B cell (primary cell): Measurements from ENCODE around the gene TYW5. TPM values are rescaled to one million over a fixed set of nuclear protein-coding genes. Genes with fewer than 3 reads are reported as not detected.
"Not testable (repeated sequence)": the region's sequence is repeated elsewhere in the genome, so short reads cannot be mapped to it uniquely, and the experiment has no call there.

Experiments used
- ATAC-seq: fragments of 200-7000 bp; cut with Tn5 transposase; one replicate; pipeline ENCODE4 v1.10.0; 2021; ENCODE audit warnings: low read depth, mild to moderate bottlenecking, moderate number of reproducible peaks, moderate library complexity
- CTCF ChIA-PET: fragments of 350-600 bp; sonication (Branson Sonifier 250); formaldehyde crosslinking; loops from one replicate; lab custom pipeline; 2021; ENCODE audit warnings: antibody characterized with exemption, inconsistent platforms; lab: Charles Lee
- POLR2A ChIA-PET: fragments of 350-600 bp; sonication (Branson Sonifier 250); formaldehyde crosslinking; loops from one replicate; lab custom pipeline; 2021; ENCODE audit warnings: antibody characterized with exemption; lab: Charles Lee
- DNase-seq: peaks from one replicate; pipeline ENCODE4 v3.0.0; 2013
- H2AFZ ChIP-seq: 2 replicates; pipeline ENCODE4 v1.6.1; 2012; ENCODE audit warnings: mild to moderate bottlenecking, low read depth, low read length; ENCODE audit not compliant: insufficient read depth, poor library complexity, severe bottlenecking
- H3K27ac ChIP-seq, 2 donors: 1 replicate in 1 of 2; 2 replicates in 1 of 2; pipeline ENCODE4 v1.5.1; 2012 to 2013; ENCODE audit warnings: low read length in 2 of 2, mild to moderate bottlenecking in 2 of 2, moderate library complexity in 1 of 2
- H3K27me3 ChIP-seq, 4 experiments: fragments of 200-600 bp in 1 of 4; sonication (generic) in 1 of 4; replicated peaks in 1 of 4; 1 replicate in 2 of 4; 2 replicates in 2 of 4; pipeline versions ENCODE4 v1.6.1 to v1.7.0; 2013 to 2016; ENCODE audit warnings: low read length in 3 of 4, mild to moderate bottlenecking in 2 of 4, mixed read lengths in 1 of 4, moderate library complexity in 1 of 4; ENCODE audit not compliant: insufficient read depth in 4 of 4, control insufficient read depth in 3 of 4; ENCODE audit errors: control extremely low read depth in 1 of 4
- H3K36me3 ChIP-seq, 2 experiments: replicated peaks in 1 of 2; 1 replicate in 1 of 2; 2 replicates in 1 of 2; pipeline versions ENCODE4 v1.6.1 to v1.7.1; 2013; ENCODE audit warnings: low read length in 1 of 2; ENCODE audit not compliant: insufficient read depth in 2 of 2, control insufficient read depth in 1 of 2; ENCODE audit errors: control extremely low read depth in 1 of 2, extremely low read depth in 1 of 2
- H3K4me1 ChIP-seq, 2 donors: fragments of 200-600 bp in 1 of 2; sonication (generic) in 1 of 2; 1 replicate in 1 of 2; 2 replicates in 1 of 2; pipeline versions ENCODE4 v1.5.1 to v1.6.1; 2013 to 2017; ENCODE audit warnings: low read length in 2 of 2; ENCODE audit not compliant: control insufficient read depth in 2 of 2, insufficient read depth in 2 of 2
- H3K4me2 ChIP-seq: replicated peaks from 2 replicates; pipeline ENCODE3; 2012; ENCODE audit warnings: mild to moderate bottlenecking, low read depth, low read length; ENCODE audit not compliant: poor library complexity, severe bottlenecking
- H3K4me3 ChIP-seq, 5 experiments: fragments of 200-600 bp in 1 of 5; sonication (generic) in 1 of 5; 1 replicate in 3 of 5; 2 replicates in 2 of 5; pipeline versions ENCODE4 v1.5.1 to v1.7.0; 2011 to 2016; ENCODE audit warnings: low read length in 4 of 5, mild to moderate bottlenecking in 4 of 5, low read depth in 2 of 5, control low read depth in 1 of 5, moderate library complexity in 1 of 5; ENCODE audit not compliant: insufficient read depth in 1 of 5; ENCODE audit errors: control extremely low read depth in 1 of 5, extremely low read depth in 1 of 5
- H3K79me2 ChIP-seq: fragments of 200-600 bp; sonication (generic); one replicate; pipeline ENCODE4 v1.6.0; 2016; ENCODE audit warnings: low read length; ENCODE audit not compliant: control insufficient read depth, insufficient read depth
- H3K9ac ChIP-seq: fragments of 200-600 bp; sonication (generic); 2 replicates; pipeline ENCODE4 v1.6.1; 2017; ENCODE audit warnings: mild to moderate bottlenecking, low read length, moderate library complexity
- H3K9me3 ChIP-seq, 3 donors: one replicate each; pipeline versions ENCODE4 v1.6.1 to v1.7.1; 2013; ENCODE audit warnings: low read length in 2 of 3; ENCODE audit not compliant: control insufficient read depth in 2 of 3, insufficient read depth in 1 of 3; ENCODE audit errors: control extremely low read depth in 1 of 3
- H4K20me1 ChIP-seq: 2 replicates; pipeline ENCODE4 v1.6.0; 2012; ENCODE audit warnings: mild to moderate bottlenecking, low read length; ENCODE audit not compliant: insufficient read depth, control insufficient read depth, poor library complexity, severe bottlenecking
- H3K27ac Mint-ChIP-seq: one replicate; pipeline ENCODE4 v1.8.0; 2021; ENCODE audit warnings: mixed read lengths
- H3K27me3 Mint-ChIP-seq: one replicate; pipeline ENCODE4 v1.8.0; 2021; ENCODE audit warnings: mixed read lengths
- H3K4me1 Mint-ChIP-seq: one replicate; pipeline ENCODE4 v1.8.0; 2021; ENCODE audit warnings: mixed read lengths
- H3K4me3 Mint-ChIP-seq: one replicate; pipeline ENCODE4 v1.8.0; 2021; ENCODE audit warnings: mixed read lengths
- H3K9me3 Mint-ChIP-seq: one replicate; pipeline ENCODE4 v1.8.0; 2022; ENCODE audit warnings: mixed read lengths; ENCODE audit not compliant: insufficient read depth
- CTCF ChIP-seq: fragments of 200-600 bp; IDR thresholded peaks from one replicate; pipeline ENCODE4 v1.8.0; 2022; ENCODE audit warnings: antibody characterized with exemption, mild to moderate bottlenecking
- EZH2 ChIP-seq: IDR thresholded peaks from 2 replicates; pipeline ENCODE4 v1.6.1; 2012; ENCODE audit warnings: borderline replicate concordance, low read depth, mild to moderate bottlenecking, moderate library complexity, low read length; ENCODE audit not compliant: insufficient read depth, poor library complexity, severe bottlenecking
- WGBS: methylation state at CpG from one replicate; pipeline ENCODE4 v1.1.5; 2013; ENCODE audit warnings: missing lambda C conversion rate; ENCODE audit not compliant: insufficient coverage; 5-methylcytosine and 5-hydroxymethylcytosine counted together
- intact Hi-C: fragments of 100-400 bp; cut with micrococcal nuclease; formaldehyde crosslinking; loops from one replicate; pipeline ENCODE4 v1.10.0; 2022
- polyA plus RNA-seq: library from polyadenylated mRNA; depleted of rRNA; stranded (reverse); fragments of >200 nt; gene quantifications from 2 replicates; pipeline ENCODE4 v1.2.3, GENCODE V29; 2012
- total RNA-seq, 2 donors: library from RNA; stranded (reverse); fragments of 120-200 nt in 1 of 2; gene quantifications; 1 replicate in 1 of 2; 2 replicates in 1 of 2; pipeline versions ENCODE4 v1.2.3 to v1.2.4, GENCODE V29; 2013 to 2022

Gene TYW5
- total and polyA plus RNA-seq, 2 donors (not counting 1 experiment from before 2014, with no cell fraction given) = 4.5 to 15.0 TPM

GRCh38 chr2:199916980-199917379 is 38.3 kb downstream of the TYW5 start:
- Histone ChIP-seq H4K20me1 (peaks cover 9% of the 10 kb centered on the region), H3K9ac (no peak overlapping the region), H3K4me2 (no peak overlapping the region), H3K79me2 (peaks cover 76% of the 10 kb centered on the region), H2AFZ (no peak overlapping the region), H3K27me3 (no peaks in the 10 kb centered on the region), H3K36me3 (peaks cover 0 to 9% of the 10 kb centered on the region in 2 experiments), H3K4me3 (no peak overlapping the region), H3K4me1 (peaks cover 4 to 12% of the 10 kb centered on the region in 2 donors), H3K27ac (no peak overlapping the region), H3K9me3 (peaks cover 0 to 8% (median 3%) of the 10 kb centered on the region in 3 donors)
- TF ChIP-seq CTCF = no peak
- TF ChIP-seq EZH2 = no peak
- ChIA-PET CTCF (no interaction called here), POLR2A (interaction anchor here (0.6 kb wide), 1 partner anchor 9 kb away, joined by 9 read pairs; no protein-coding TSS in a partner anchor)
- Mint-ChIP-seq H3K27me3 (no peaks in the 10 kb centered on the region), H3K4me1 (peaks cover 26% of the 10 kb centered on the region), H3K27ac (no peak overlapping the region), H3K4me3 (no peak overlapping the region), H3K9me3 (no peaks in the 10 kb centered on the region)
- no peak for ATAC-seq
- intact Hi-C loops = no loop called here
- DNase-seq = no peak
- WGBS = 89% methylated on average over 4 of the region's 4 CpGs

- peaks cover 0 to 8% (median 3%) of the 10 kb centered on the region in 3 donors for H3K9me3 ChIP-seq
- H3K4me3 ChIP-seq = no peak overlapping the region
- Mint-ChIP-seq H3K4me1 (peaks cover 33% of the 10 kb centered on the region), H3K27ac (no peak overlapping the region), H3K9me3 (no peaks in the 10 kb centered on the region), H3K27me3 (no peaks in the 10 kb centered on the region), H3K4me3 (no peak overlapping the region)
- peaks cover 68% of the 10 kb centered on the region for H3K79me2 ChIP-seq
- no peaks in the 10 kb centered on the region for H3K27me3 ChIP-seq
- ChIA-PET POLR2A (no interaction called here), CTCF (no interaction called here)
- ATAC-seq (no peak), DNase-seq (no peak)
- no peak overlapping the region for H3K9ac ChIP-seq
- peaks cover 4 to 21% of the 10 kb centered on the region in 2 donors for H3K4me1 ChIP-seq
- H3K27ac ChIP-seq = no peak overlapping the region
- H2AFZ ChIP-seq = no peak overlapping the region
- intact Hi-C loops = loop anchor here (5.0 kb wide), 2 partner anchors 1268 to 1863 kb away; partner anchors contain the start of gene CASP10
- TF ChIP-seq CTCF = no peak
- TF ChIP-seq EZH2 = no peak
- 25% methylated on average over 1 of the region's 2 CpGs for WGBS
- H3K36me3 ChIP-seq = peaks cover 0 to 6% of the 10 kb centered on the region in 2 experiments
- peaks cover 2% of the 10 kb centered on the region for H4K20me1 ChIP-seq
- no peak overlapping the region for H3K4me2 ChIP-seq
Observed at GRCh38 chr2:199914372-199914958, 40.8 kb downstream of the TYW5 start.

- H3K27me3 ChIP-seq, H4K20me1 ChIP-seq, CTCF ChIA-PET, POLR2A ChIA-PET, H3K9me3 Mint-ChIP-seq, H3K36me3 ChIP-seq, H3K9ac ChIP-seq, H3K27ac Mint-ChIP-seq, H3K9me3 ChIP-seq, H2AFZ ChIP-seq, ATAC-seq, H3K27ac ChIP-seq, H3K27me3 Mint-ChIP-seq, DNase-seq: not testable (repeated sequence)
- H3K4me3 Mint-ChIP-seq = peak overlapping the region; percentile 29
- Histone ChIP-seq H3K4me1 (peaks cover 4 to 21% of the 10 kb centered on the region in 2 donors), H3K4me3 (peak overlapping the region in 2 of 5 experiments; percentile 80 to 87), H3K79me2 (peaks cover 54% of the 10 kb centered on the region), H3K4me2 (peak overlapping the region; percentile 84)
- WGBS = 100% methylated on average over 8 of the region's 12 CpGs
- intact Hi-C loops = loop anchor here (5.0 kb wide), 2 partner anchors 1270 to 1865 kb away; partner anchors contain the start of gene CASP10
- peaks cover 36% of the 10 kb centered on the region for H3K4me1 Mint-ChIP-seq
Observed at GRCh38 chr2:199912553-199913114, 42.7 kb downstream of the TYW5 start.
